Mesendoderm (in vitro differentiated cells): ENCODE measurements around the gene HIF3A.

Experiments
- DNase-seq: peaks from one replicate; pipeline ENCODE4 v3.0.0; 2013
- H2AK5ac ChIP-seq: 2 replicates; pipeline ENCODE4 v1.6.1; 2013; ENCODE audit warnings: low read length, inconsistent platforms
- H2BK120ac ChIP-seq: 2 replicates; pipeline ENCODE4 v1.6.1; 2013; ENCODE audit warnings: low read depth, mild to moderate bottlenecking, low read length, moderate library complexity, mixed read lengths
- H2BK15ac ChIP-seq: replicated peaks from 2 replicates; pipeline ENCODE4 v1.6.1; 2013; ENCODE audit warnings: low read depth, mild to moderate bottlenecking, moderate library complexity
- H2BK5ac ChIP-seq: 2 replicates; pipeline ENCODE4 v1.6.1; 2013; ENCODE audit warnings: low read length, inconsistent platforms
- H3K18ac ChIP-seq: 2 replicates; pipeline ENCODE4 v1.6.1; 2013; ENCODE audit warnings: mild to moderate bottlenecking, low read length, mixed read lengths
- H3K23ac ChIP-seq: one replicate; pipeline ENCODE4 v1.6.1; 2013; ENCODE audit warnings: low read length
- H3K27ac ChIP-seq: 2 replicates; pipeline ENCODE4 v1.5.1; 2013; ENCODE audit warnings: low read depth, mild to moderate bottlenecking, inconsistent platforms, low read length, moderate library complexity
- H3K27me3 ChIP-seq: 2 replicates; pipeline ENCODE4 v1.6.1; 2013; ENCODE audit warnings: low read length, control low read depth, mild to moderate bottlenecking, inconsistent platforms; ENCODE audit not compliant: insufficient read depth, poor library complexity
- H3K36me3 ChIP-seq: 2 replicates; pipeline ENCODE4 v1.6.1; 2013; ENCODE audit warnings: low read length, inconsistent platforms; ENCODE audit not compliant: control insufficient read depth, insufficient read depth
- H3K4ac ChIP-seq: one replicate; pipeline ENCODE4 v1.6.1; 2013; ENCODE audit warnings: low read depth, mild to moderate bottlenecking, low read length, moderate library complexity
- H3K4me1 ChIP-seq: 2 replicates; pipeline ENCODE4 v1.6.1; 2013; ENCODE audit warnings: low read depth, low read length, inconsistent platforms; ENCODE audit not compliant: control insufficient read depth
- H3K4me2 ChIP-seq: 2 replicates; pipeline ENCODE4 v1.6.1; 2013; ENCODE audit warnings: low read length
- H3K4me3 ChIP-seq: 2 replicates; pipeline ENCODE4 v1.5.1; 2013; ENCODE audit warnings: mild to moderate bottlenecking, low read length
- H3K56ac ChIP-seq: one replicate; pipeline ENCODE4 v1.6.1; 2013; ENCODE audit warnings: low read length
- H3K79me1 ChIP-seq: 2 replicates; pipeline ENCODE4 v1.6.1; 2013; ENCODE audit warnings: low read length, inconsistent platforms
- H3K79me2 ChIP-seq: 2 replicates; pipeline ENCODE4 v1.6.1; 2013; ENCODE audit warnings: mild to moderate bottlenecking, low read length; ENCODE audit not compliant: control insufficient read depth, insufficient read depth
- H3K9ac ChIP-seq: 2 replicates; pipeline ENCODE4 v1.6.1; 2013; ENCODE audit warnings: low read length, inconsistent platforms
- H4K5ac ChIP-seq: one replicate; pipeline ENCODE4 v1.6.1; 2013; ENCODE audit warnings: low read length
- H4K8ac ChIP-seq: one replicate; pipeline ENCODE4 v1.6.1; 2013; ENCODE audit warnings: low read depth, mild to moderate bottlenecking, control low read depth, low read length, moderate library complexity
- WGBS: extraction: QIAGEN DNeasy Blood & Tissue Kit; methylation state at CpG from one replicate; pipeline ENCODE4 v1.1.7; 2013; ENCODE audit warnings: low lambda C conversion rate, missing lambda C conversion rate; ENCODE audit not compliant: insufficient coverage; ENCODE audit errors: extremely low coverage; 5-methylcytosine and 5-hydroxymethylcytosine counted together

HIF3A gene

GRCh38 chr19:46299004-46299509, 2.2 kb downstream of the HIF3A start:
- H3K9ac ChIP-seq: no peak overlapping the region
- H3K4ac ChIP-seq: no peak overlapping the region
- no peak overlapping the region for H3K4me3 ChIP-seq
- no peak overlapping the region for H3K27ac ChIP-seq
- H2BK120ac ChIP-seq: no peak overlapping the region
- H3K36me3 ChIP-seq: no peaks in the 10 kb centered on the region
- H3K79me2 ChIP-seq: no peaks in the 10 kb centered on the region
- no peak overlapping the region for H4K8ac ChIP-seq
- H2BK5ac ChIP-seq: no peak overlapping the region
- no peak overlapping the region for H3K23ac ChIP-seq
- no peaks in the 10 kb centered on the region for H3K79me1 ChIP-seq
- H3K56ac ChIP-seq: no peak overlapping the region
- no peak for DNase-seq
- H3K4me2 ChIP-seq: no peak overlapping the region
- no peak overlapping the region for H2AK5ac ChIP-seq
- no peak overlapping the region for H2BK15ac ChIP-seq
- H3K27me3 ChIP-seq: no peaks in the 10 kb centered on the region
- WGBS: no CpG with 5 or more reads among the region's 11 CpGs
- no peak overlapping the region for H3K18ac ChIP-seq
- peaks cover 7% of the 10 kb centered on the region for H3K4me1 ChIP-seq
- no peak overlapping the region for H4K5ac ChIP-seq

- no peak overlapping the region for H3K4ac ChIP-seq
- H3K4me2 ChIP-seq: no peak overlapping the region
- no peak overlapping the region for H2BK5ac ChIP-seq
- DNase-seq: no peak
- H4K5ac ChIP-seq: no peak overlapping the region
- no peak overlapping the region for H3K27ac ChIP-seq
- H2BK120ac ChIP-seq: no peak overlapping the region
- no CpG with 5 or more reads among the region's 7 CpGs for WGBS
- H3K79me1 ChIP-seq: no peaks in the 10 kb centered on the region
- no peak overlapping the region for H3K18ac ChIP-seq
- H3K4me3 ChIP-seq: no peak overlapping the region
- H3K23ac ChIP-seq: no peak overlapping the region
- H2AK5ac ChIP-seq: no peak overlapping the region
- no peaks in the 10 kb centered on the region for H3K36me3 ChIP-seq
- H3K27me3 ChIP-seq: no peaks in the 10 kb centered on the region
- no peak overlapping the region for H2BK15ac ChIP-seq
- H3K56ac ChIP-seq: no peak overlapping the region
- no peaks in the 10 kb centered on the region for H3K79me2 ChIP-seq
- peaks cover 7% of the 10 kb centered on the region for H3K4me1 ChIP-seq
- no peak overlapping the region for H3K9ac ChIP-seq
- H4K8ac ChIP-seq: no peak overlapping the region
Observed at GRCh38 chr19:46299695-46300094, 2.9 kb downstream of the HIF3A start.

- no peaks in the 10 kb centered on the region for H3K79me1 ChIP-seq
- H2BK15ac ChIP-seq: no peak overlapping the region
- peak overlapping the region; percentile 80 for H3K23ac ChIP-seq
- H2BK120ac ChIP-seq: no peak overlapping the region
- peak overlapping the region; percentile 35 for H2BK5ac ChIP-seq
- H3K4me2 ChIP-seq: peak overlapping the region; percentile 66
- peaks cover 4% of the 10 kb centered on the region for H3K4me1 ChIP-seq
- no peak overlapping the region for H4K5ac ChIP-seq
- no peaks in the 10 kb centered on the region for H3K79me2 ChIP-seq
- H3K18ac ChIP-seq: peak overlapping the region; percentile 2
- H3K9ac ChIP-seq: peak overlapping the region; percentile 79
- H4K8ac ChIP-seq: no peak overlapping the region
- no peak overlapping the region for H3K27ac ChIP-seq
- H3K27me3 ChIP-seq: no peaks in the 10 kb centered on the region
- H2AK5ac ChIP-seq: no peak overlapping the region
- no CpG with 5 or more reads among the region's 10 CpGs for WGBS
- no peak for DNase-seq
- H3K36me3 ChIP-seq: no peaks in the 10 kb centered on the region
- peak overlapping the region; percentile 92 for H3K56ac ChIP-seq
- H3K4ac ChIP-seq: peak overlapping the region; percentile 86
- no peak overlapping the region for H3K4me3 ChIP-seq
Observed at GRCh38 chr19:46303322-46303690, 6.5 kb downstream of the HIF3A start.

GRCh38 chr19:46303691-46304397, 7.0 kb downstream of the HIF3A start:
- H3K4me2 ChIP-seq: peak overlapping the region; percentile 66
- no peak overlapping the region for H2BK120ac ChIP-seq
- peak overlapping the region; percentile 86 for H3K4ac ChIP-seq
- H3K27me3 ChIP-seq: no peaks in the 10 kb centered on the region
- peak overlapping the region; percentile 92 for H3K56ac ChIP-seq
- no peaks in the 10 kb centered on the region for H3K79me1 ChIP-seq
- no CpG with 5 or more reads among the region's 56 CpGs for WGBS
- H3K79me2 ChIP-seq: no peaks in the 10 kb centered on the region
- no peak overlapping the region for H4K8ac ChIP-seq
- peak overlapping the region; percentile 35 for H2BK5ac ChIP-seq
- no peaks in the 10 kb centered on the region for H3K36me3 ChIP-seq
- peak; percentile 98 for DNase-seq
- H3K4me1 ChIP-seq: peaks cover 4% of the 10 kb centered on the region
- no peak overlapping the region for H3K27ac ChIP-seq
- H4K5ac ChIP-seq: no peak overlapping the region
- peak overlapping the region; percentile 80 for H3K23ac ChIP-seq
- no peak overlapping the region for H2BK15ac ChIP-seq
- peak overlapping the region; percentile 2 for H3K18ac ChIP-seq
- H2AK5ac ChIP-seq: no peak overlapping the region
- H3K4me3 ChIP-seq: peak overlapping the region; percentile 25
- peak overlapping the region; percentile 79 for H3K9ac ChIP-seq

GRCh38 chr19:46306501-46306900, 9.7 kb downstream of the HIF3A start:
- Histone ChIP-seq H3K36me3 (no peaks in the 10 kb centered on the region), H3K79me1 (no peaks in the 10 kb centered on the region), H3K23ac (no peak overlapping the region), H3K4me3 (no peak overlapping the region), H2BK15ac (no peak overlapping the region), H3K4me2 (no peak overlapping the region), H3K27me3 (no peaks in the 10 kb centered on the region), H2BK5ac (no peak overlapping the region), H4K5ac (no peak overlapping the region), H3K27ac (no peak overlapping the region), H3K4me1 (peaks cover 4% of the 10 kb centered on the region), H4K8ac (no peak overlapping the region), H2BK120ac (no peak overlapping the region), H3K56ac (no peak overlapping the region), H3K79me2 (no peaks in the 10 kb centered on the region), H3K18ac (no peak overlapping the region), H2AK5ac (no peak overlapping the region), H3K4ac (no peak overlapping the region), H3K9ac (no peak overlapping the region)
- no peak for DNase-seq
- no CpG with 5 or more reads among the region's 3 CpGs for WGBS

GRCh38 chr19:46308510-46308909, 11.7 kb downstream of the HIF3A start:
- Histone ChIP-seq H2BK15ac (no peak overlapping the region), H3K4me2 (no peak overlapping the region), H2BK5ac (no peak overlapping the region), H3K23ac (no peak overlapping the region), H4K5ac (no peak overlapping the region), H3K4me1 (peaks cover 3% of the 10 kb centered on the region), H3K79me2 (no peaks in the 10 kb centered on the region), H2AK5ac (no peak overlapping the region), H3K27me3 (no peaks in the 10 kb centered on the region), H4K8ac (no peak overlapping the region), H3K79me1 (no peaks in the 10 kb centered on the region), H3K4me3 (no peak overlapping the region), H3K18ac (no peak overlapping the region), H2BK120ac (no peak overlapping the region), H3K36me3 (no peaks in the 10 kb centered on the region), H3K4ac (no peak overlapping the region), H3K27ac (no peak overlapping the region), H3K9ac (no peak overlapping the region), H3K56ac (no peak overlapping the region)
- DNase-seq: no peak
- no CpG with 5 or more reads among the region's 15 CpGs for WGBS
